NCI-H1105 (cell line): ENCODE measurements around the gene VRK3.
"Not testable (repeated sequence)": the region's sequence is repeated elsewhere in the genome, so short reads cannot be mapped to it uniquely, and the experiment has no call there.

Experiments used
- DNase-seq: peaks from one replicate; lab custom pipeline; 2025; lab: John Stamatoyannopoulos, UW

VRK3 gene

GRCh38 chr19:49988007-49988406, 37.2 kb downstream of the VRK3 start:
- DNase-seq = no peak

GRCh38 chr19:49987159-49987698, 37.9 kb downstream of the VRK3 start:
- no peak for DNase-seq

DNA sequence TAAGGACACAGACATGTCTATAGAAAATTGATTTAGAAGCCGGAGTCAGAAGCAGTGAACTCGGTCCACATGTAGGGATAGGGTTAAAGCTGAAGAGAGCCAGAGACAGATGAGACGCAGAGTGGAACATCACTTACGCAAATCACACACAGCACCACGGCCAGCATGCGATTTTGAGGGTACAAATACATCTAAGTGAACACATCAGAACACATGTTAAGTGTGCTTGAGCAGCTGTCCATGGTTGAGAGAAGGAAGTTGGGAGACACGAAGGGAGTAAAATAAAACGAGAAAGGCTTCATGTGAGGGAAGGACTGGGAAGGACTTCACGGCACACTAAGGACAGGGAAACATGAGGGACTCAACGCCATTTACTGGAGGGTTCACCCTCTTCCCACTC, 38.8 kb downstream of the VRK3 start:
- DNase-seq = no peak

- no peak for DNase-seq
Observed at GRCh38 chr19:49985871-49986270, 39.3 kb downstream of the VRK3 start.

DNA sequence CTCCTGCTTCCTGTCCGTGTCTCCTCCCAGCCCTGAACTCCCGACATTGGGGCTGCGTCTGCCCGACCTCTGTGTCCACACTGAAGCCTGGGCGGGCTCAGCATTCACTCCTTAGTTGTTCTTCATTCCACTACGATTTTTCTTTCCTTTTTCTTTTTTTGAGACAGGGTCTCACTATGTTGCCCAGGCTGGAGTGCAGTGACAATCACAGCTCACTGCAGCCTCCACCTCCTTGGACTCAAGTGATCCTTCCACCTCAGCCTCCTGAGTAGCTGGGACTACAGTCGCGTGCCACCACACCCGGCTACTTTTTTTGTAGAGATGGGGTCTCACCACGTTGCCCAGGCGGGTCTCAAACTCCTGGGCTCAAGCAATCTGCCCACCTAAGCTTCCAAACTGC, 40.7 kb downstream of the VRK3 start:
- DNase-seq = no peak

DNA sequence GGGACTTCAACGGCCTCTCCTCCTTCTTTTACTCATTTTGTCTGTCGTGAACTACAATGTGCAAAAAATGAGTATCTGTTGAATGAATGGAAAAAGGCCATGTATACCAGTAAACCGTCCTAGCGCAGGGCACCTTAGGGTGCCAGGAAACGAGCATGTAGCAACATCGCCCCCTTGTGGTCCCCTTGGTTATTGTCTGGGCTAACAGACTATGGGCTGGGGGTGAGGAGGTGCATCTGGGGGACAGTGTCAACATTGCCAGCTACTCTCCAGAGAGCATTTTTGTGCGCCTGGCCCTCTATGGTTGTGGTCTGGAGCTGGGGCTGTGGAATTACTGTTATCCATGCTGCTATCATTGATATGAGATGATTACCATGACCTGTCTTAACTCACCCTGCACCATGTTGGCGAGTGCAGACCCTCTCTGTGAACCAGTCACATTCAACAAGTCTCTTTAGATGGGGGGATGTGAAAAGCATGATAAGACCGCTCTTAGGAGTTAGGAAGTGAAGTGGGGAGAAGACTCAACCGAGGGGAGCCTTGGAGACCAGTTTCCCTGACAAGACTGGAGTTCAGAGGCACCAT, 41.4 kb downstream of the VRK3 start:
- peak; percentile 44 for DNase-seq

DNA sequence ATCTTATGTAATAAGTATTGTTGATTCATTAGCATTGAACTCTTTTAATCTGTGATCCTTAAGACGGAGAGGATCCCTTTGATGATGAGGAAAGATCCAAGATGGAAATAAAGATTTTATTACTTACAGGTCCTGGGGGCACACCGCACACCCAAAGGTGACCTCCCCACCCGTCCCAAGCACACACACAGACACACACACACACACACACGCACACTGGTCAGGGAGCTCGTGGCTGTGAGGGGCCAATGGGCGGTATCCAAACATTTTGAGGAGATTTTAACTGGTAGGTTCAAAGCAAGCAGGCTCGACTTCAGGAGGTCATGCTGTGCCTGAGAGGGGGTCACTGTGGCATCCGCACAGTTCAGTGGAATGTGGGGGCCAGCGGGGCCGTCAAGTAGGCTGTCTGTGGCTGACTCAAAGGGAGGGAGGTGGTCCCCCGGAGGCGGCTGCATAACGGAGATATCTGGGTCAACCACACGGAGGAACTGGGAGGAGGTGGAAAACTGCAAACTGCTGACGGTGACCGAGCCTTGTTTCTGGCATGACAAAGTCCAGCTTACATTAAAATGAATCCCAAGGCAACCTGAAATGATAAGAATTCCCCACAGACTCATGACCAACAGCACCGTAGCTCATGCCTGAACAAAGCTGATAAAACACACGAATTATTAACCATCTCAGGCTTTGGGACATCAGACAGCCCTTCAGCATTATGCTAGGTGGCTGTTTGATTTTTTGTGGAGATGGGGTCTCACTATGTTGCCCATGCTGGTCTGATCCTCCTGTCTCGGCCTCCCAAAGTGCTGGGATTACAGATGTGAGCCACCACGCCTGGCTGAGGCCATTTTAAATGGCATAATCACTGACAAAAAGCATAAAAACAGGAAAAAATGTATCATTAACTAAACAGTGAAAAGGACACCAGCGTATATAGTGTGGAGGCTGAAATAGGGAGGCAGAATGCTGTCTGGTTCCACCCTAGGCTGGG, 43.3 kb downstream of the VRK3 start:
- no peak for DNase-seq

GRCh38 chr19:49978324-49978723, 46.8 kb downstream of the VRK3 start:
- DNase-seq = no peak

DNA sequence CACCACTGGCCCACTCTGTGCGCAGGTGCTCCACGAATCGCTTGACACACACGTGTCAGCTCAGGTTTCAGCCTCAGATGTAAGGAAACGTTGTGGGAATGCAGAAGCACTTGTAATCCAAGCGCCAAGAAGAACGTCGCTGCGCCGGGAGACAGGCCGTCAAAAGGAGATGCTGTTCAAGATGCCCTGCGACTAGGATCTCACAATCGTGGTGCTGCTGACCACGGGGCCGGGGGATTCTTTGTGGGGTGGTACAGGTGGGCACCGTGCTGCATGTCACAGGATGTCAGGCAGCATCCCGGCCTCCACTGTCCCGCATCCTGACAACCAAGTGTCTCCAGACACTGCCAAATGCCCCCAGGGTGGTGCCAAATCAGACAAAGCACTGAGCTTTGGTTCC, 47.3 kb downstream of the VRK3 start:
- DNase-seq = no peak

GRCh38 chr19:49977076-49977475, 48.1 kb downstream of the VRK3 start:
- no peak for DNase-seq

- no peak for DNase-seq
Observed at GRCh38 chr19:49976496-49976895, 48.7 kb downstream of the VRK3 start.

- no peak for DNase-seq
Observed at GRCh38 chr19:49975051-49975450, 50.1 kb downstream of the VRK3 start.

GRCh38 chr19:49973987-49974386, 51.2 kb downstream of the VRK3 start:
- DNase-seq = no peak

- no peak for DNase-seq
Observed at GRCh38 chr19:49972841-49973240, 52.3 kb downstream of the VRK3 start.

GRCh38 chr19:49971991-49972411, 53.2 kb downstream of the VRK3 start:
- no peak for DNase-seq

GRCh38 chr19:49969355-49969754, 55.8 kb downstream of the VRK3 start:
- not testable (repeated sequence) for DNase-seq

DNA sequence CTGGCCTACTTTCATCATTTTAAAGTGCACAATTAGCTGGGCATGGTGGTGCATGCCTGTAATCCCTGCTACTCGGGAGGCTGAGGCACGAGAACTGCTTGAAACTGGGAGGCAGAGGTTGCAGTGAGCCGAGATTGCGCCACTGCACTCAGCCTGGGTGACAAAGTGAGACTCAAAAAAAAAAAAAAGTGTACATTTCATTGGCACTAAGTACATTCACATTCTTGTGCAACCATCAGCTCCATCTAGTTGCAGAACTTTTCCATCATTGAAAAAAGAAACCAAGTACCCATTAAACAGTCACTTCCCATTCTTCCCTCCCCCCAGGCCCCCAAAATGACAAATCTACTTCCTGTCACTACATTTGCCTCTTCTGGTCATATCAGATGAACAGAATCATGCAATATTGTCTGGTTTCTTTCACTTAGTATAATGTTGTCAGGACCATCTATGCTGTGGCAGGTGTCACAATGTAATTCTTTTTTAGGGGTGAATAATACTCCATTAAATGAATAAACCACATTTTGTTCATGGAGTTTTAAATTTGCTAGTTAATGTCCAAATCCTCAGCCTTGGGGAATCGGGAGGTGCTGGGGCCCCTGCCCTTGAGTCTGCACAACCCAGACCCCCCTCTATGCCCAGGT, 56.8 kb downstream of the VRK3 start:
- no peak for DNase-seq

DNA sequence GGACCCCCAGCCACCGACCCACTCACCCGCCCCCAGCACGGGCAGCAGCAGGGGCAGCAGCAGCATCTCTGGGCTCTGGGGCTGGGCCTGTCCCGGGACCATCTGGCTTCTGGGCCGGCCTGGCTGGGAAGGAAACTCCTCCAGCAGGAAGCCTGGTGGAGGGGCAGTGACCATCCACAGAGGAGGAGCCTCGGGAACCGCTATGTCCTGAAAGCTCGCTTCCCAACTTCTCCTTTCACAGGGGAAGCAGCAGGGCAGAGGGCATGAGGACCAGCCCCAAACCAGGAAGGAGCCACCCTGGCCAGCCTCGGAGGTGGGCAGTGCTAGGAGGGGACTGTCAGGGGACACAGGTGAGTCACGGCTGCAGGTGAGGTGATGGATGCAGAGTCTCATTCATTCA, 64.2 kb downstream of the VRK3 start, which contains the start of gene SIGLEC11:
TSS of gene SIGLEC11 (minus strand) at position 193 of the 400 bp plus-strand sequence. CDS start at position 102, 91 bp downstream.
- DNase-seq = not testable (repeated sequence)

- DNase-seq = not testable (repeated sequence)
Observed at GRCh38 chr19:49959892-49960291, 65.3 kb downstream of the VRK3 start.

DNA sequence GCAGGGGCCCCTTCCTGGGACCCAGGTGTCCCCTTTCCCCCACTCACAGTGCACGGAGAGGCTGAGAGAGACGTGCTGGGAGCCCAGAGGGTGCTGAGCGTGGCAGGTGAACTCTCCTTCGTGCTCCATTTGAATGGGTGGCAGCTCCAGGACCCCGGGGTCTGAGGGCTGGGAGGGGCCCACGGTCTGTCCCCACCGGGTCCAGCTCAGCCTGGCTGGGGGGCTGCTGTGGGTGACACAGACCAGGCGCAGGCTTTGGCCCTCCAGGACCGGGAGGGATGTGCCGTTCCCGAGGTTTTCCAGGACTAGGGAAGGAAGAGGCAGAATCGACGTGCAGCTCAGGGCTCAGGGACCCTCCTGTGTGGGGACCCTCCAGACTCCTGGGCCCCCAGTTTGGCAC, 66.6 kb downstream of the VRK3 start:
- DNase-seq = not testable (repeated sequence)

DNA sequence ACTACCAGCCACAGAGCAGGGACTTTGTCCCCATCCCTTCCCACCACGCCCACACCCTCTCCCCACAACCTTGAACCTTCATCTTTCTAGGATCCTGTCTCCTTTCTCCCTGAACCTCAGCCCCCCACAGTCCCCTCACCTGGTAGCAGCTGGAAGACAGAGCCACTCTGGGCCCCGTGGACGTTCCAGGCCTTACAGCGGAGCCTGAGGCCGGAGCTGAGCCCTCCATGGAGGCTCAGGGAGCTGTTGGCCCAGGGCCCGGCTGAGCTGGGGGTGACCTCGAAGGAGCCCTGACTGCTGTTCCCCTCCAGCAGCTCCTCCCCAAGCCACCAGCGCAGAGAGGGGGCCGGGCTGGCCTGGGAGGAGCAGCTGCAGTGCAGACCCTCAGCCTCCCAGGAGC, 67.0 kb downstream of the VRK3 start:
- not testable (repeated sequence) for DNase-seq

DNA sequence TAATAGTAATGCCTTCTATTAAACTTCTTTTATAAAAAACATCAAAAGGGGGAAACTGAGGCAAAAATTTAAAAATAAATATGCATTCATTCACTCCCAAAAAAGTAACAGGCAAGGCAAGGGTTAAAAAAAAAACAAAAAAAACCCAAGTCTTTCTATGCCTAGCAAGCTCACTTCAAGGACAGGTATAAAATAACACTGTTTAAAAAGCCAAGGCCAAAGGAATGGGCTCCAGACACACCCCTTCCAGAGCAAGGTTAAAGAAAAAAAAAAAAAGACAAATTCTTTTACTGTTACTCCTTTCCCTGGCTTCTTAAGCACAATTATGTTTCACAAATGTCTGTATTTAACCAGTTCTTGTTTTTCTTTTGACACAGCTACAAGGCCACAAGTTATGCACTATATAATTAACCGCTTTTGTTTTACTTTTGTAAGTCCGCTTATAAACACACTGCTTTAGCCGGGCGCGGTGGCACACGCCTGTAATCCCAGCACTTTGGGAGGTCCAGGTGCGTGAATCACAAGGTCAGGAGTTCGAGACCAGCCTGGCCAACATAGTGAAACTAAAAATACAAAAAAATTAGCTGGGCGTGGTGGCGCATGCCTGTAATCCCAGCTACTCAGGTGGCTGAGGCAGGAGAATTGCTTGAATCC, 67.8 kb downstream of the VRK3 start:
- DNase-seq = no peak
